LNCAP (cell line): Measurements from ENCODE around the gene DNAH17.

Experiments used
- TF ChIP-seq, protein P1 (sequence below): fragments of 450-650 bp; IDR thresholded peaks from 2 replicates; pipeline ENCODE4 v1.5.1; 2017; ENCODE audit warnings: mild to moderate bottlenecking

Gene DNAH17

DNA sequence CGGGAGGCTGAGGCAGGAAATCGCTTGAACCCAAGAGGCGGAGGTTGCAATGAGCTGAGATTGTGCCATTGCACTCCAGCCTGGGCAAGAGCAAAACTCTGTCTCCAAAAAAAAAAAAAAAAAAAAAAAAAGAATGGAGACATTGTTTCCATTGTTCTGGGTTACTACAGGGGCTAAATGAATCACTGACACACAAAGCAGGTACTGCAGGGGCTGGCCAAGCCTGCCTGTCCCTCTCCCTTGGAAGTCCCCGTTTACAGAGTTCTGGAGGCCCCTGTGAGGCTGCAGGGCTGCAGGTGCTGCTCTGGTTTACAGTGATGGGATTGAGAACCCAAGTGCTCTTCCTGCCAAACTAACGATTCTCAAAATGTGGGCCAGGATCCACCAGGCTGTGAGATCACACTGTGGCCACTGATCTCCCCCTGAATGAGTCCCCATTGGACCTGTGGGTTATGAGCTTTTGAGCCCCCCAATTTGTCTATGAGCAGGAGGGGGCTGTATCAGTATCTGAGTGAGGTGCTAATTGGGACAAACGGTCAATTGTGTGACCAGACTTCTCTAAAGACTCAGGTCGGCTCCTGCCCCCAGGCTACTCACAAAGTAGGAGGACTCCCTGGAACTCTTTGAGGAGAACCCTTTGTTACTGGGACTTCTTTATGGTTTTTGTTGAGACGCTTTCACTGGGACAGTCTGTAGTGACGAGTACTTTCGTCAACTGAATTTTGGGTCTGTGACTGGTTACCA, 39.0 kb downstream of the DNAH17 start:
- TF ChIP-seq, protein P1, sequence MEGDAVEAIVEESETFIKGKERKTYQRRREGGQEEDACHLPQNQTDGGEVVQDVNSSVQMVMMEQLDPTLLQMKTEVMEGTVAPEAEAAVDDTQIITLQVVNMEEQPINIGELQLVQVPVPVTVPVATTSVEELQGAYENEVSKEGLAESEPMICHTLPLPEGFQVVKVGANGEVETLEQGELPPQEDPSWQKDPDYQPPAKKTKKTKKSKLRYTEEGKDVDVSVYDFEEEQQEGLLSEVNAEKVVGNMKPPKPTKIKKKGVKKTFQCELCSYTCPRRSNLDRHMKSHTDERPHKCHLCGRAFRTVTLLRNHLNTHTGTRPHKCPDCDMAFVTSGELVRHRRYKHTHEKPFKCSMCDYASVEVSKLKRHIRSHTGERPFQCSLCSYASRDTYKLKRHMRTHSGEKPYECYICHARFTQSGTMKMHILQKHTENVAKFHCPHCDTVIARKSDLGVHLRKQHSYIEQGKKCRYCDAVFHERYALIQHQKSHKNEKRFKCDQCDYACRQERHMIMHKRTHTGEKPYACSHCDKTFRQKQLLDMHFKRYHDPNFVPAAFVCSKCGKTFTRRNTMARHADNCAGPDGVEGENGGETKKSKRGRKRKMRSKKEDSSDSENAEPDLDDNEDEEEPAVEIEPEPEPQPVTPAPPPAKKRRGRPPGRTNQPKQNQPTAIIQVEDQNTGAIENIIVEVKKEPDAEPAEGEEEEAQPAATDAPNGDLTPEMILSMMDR: no peak

DNA sequence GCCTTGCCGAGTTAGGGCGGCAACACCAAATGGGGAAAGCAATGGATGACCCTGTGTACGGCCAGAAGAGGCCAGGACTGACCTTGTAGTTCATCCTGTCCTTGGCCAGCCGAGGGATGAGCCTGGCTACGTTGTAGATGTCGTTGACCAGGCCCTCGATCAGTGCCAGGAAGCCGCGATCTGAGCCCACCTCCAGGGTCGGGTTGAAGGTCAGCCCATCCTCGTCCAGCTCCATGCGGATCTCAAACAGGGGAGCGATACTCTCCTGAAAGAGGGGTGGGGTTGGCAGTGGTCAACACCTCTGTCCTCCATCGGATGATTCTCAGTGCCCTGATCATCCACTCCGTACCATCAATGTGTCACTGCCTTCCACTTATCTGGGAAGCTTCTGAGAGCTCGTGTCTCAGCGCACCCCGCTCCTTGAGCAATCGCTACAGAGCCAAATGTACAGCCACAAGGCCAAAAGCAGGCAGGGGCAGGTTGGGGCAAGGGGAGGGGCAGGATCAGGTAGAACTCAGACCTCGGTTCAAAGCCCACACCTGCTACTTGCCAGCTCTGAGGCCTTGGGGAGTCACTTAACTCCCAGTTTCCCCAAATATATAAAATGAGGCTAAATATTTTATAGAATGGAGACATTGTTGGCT, 39.9 kb downstream of the DNAH17 start:
- TF ChIP-seq, protein P1: no peak

DNA sequence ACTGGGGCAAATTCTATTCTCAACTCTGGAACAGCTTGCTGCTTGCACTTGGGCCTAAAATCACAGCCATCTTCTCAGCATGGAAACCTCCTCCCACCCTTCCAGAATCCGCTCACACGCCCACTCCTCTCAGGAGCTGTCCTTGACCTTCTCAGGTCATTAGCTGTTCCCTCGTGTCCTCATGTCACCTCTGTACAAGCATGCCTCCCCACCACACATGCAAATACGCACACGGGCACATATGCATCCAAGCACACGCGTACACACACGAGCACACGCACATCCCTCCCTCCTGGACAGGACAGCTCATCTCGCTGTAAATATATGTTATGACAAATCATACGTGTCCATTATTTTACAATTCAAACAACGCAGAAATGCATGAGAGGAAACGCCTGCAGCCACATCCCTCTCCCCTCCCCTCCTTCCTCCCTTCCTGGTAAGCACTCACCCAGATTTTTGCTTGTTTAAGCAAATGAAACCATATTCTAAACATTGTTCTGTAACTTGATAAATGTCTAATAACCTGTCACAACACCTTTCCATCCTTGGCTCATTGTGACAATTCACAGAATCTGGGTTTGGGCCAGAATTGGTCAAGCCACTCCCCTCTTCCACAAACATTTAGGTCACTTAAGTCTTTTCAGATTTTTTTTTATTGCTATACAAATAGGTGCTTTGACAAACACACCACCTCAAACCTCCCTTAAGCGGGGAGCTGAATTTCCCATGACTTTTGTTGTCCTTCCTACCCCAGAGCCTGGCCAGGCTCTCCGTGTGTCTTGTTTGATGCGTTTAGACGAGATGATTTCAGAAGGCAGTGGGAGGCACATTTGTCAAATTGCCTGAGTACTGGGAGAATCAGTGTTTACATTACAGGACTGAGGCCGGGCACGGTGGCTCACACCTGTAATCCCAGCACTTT, 41.7 kb downstream of the DNAH17 start:
- TF ChIP-seq, protein P1: no peak

DNA sequence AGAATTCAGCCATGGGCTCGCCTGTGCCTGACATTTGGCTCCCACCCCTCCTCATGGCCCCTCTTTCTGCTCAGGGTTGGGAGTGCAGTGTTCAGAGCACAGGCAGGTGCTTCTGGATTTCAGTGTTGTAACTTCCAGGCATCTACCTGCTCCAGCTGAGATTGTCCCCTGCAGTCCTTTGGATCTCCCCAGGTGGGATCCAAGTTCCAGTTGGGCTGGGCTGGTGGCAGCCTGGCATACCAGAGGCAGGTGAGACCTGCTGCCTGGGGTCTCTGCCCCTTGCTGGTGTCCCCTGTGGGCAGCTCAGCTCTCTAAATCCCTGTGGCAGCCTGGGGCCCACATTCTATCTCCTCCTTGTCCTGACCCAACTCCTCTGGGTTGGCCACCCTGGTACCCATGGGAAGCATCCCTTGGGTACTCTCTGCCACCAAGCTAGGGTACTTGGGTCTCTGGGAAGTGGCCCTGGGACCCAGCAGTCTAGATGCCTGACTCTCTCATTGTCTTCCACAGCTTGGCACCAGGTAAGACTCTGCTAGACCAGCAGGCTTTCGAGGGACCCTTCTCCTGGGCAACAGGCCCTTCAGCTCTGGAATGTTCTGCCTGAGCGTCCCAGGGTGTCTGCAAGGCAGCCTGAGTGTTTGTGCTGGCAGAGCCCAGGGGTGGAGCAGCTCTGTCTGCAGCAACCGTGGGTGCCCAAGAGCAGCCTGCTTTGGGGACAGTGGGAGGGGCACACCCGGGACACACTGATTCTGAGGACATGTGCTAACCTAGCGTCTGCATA, 42.5 kb downstream of the DNAH17 start:
- TF ChIP-seq, protein P1: no peak

DNA sequence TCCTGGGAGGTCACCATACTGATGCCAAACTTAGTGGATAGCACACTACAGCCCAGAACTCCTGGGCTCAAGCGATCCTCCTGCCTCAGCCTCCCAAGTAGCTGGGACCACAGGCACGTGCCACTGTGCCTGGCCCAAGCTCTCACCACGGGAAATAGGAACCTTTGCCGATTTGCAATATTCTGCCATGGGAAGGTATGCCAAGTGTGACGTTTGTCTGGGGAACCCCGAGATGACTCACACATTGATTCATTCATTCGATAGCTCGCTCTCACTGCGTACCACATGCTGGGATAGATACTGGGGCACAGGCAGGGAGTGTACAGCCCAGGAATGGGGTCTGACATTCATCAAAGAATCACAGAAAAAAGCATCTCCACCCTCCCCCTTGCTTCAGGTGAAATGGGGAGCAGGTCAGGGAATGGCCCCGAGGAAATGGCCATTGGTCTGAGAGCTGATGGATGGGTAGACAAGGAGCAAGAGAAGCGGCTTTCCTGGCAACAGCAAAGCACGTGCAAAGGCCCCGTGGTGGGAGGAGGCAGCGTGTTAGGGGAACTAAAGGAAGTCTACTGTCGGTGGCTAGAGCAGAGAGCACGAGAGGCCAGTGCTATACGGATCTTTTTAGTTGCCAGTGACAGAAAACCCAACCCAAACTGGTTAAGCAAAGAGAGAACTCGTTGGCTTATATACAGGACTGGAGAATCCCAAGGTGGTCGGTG, 44.1 kb downstream of the DNAH17 start:
- TF ChIP-seq, protein P1: no peak

DNA sequence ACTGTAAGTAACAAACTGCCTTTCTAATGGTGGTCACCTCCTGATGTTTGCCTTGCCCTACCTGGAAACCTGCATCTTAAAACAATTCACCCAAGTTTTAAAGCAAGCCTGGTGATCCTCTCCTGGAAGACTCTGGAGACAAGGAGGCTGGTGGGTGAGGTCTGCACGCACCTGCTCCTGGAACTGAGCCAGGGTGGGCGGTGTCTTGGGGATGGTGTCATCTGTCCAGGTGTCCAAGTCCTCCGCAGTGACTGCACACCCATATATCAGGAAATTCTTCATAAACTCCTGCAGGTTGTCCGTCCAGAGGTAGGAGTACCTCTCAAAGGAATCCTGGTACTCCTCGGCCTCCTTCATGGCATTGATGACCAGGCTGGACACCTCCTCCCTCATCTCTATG, 44.9 kb downstream of the DNAH17 start:
- TF ChIP-seq, protein P1: no peak
